Fibroblast of skin of abdomen (primary cell): ENCODE results near the gene ZNF335.
A peak's percentile ranks its signal among the peaks of the same experiment; 100 is the strongest.
"Not testable (repeated sequence)": the region's sequence is repeated elsewhere in the genome, so short reads cannot be mapped to it uniquely, and the experiment has no call there.

Experiments
- DNase-seq: peaks from one replicate; pipeline ENCODE4 v3.0.0-alpha.2; 2013

The ZNF335 gene

GRCh38 chr20:45970646-45971424 lies 1.2 kb downstream of the ZNF335 start:
- peak; percentile 24 for DNase-seq

- DNase-seq, result peak; percentile 51
Measured at GRCh38 chr20:45969712-45970634, 2.0 kb downstream of the ZNF335 start.

- no peak for DNase-seq
Measured at GRCh38 chr20:45968801-45969711, 2.9 kb downstream of the ZNF335 start.

GRCh38 chr20:45968081-45968671 lies 3.8 kb downstream of the ZNF335 start:
- DNase-seq, result no peak

GRCh38 chr20:45967551-45968080 lies 4.4 kb downstream of the ZNF335 start:
- DNase-seq, result no peak

- DNase-seq, result no peak
Measured at GRCh38 chr20:45965169-45966002, 6.6 kb downstream of the ZNF335 start.

- no peak for DNase-seq
Measured at GRCh38 chr20:45964006-45964400, 8.0 kb downstream of the ZNF335 start.

- DNase-seq, result peak; percentile 38
Measured at GRCh38 chr20:45963059-45964005, 8.7 kb downstream of the ZNF335 start.

GRCh38 chr20:45962031-45962755 lies 9.8 kb downstream of the ZNF335 start:
- DNase-seq, result no peak

GRCh38 chr20:45959956-45960630 lies 11.9 kb downstream of the ZNF335 start:
- no peak for DNase-seq

GRCh38 chr20:45959126-45959525 lies 12.9 kb downstream of the ZNF335 start:
- no peak for DNase-seq

- no peak for DNase-seq
Measured at GRCh38 chr20:45958593-45958992, 13.4 kb downstream of the ZNF335 start.

- DNase-seq, result no peak
Measured at GRCh38 chr20:45957021-45957941, 14.7 kb downstream of the ZNF335 start.

- not testable (repeated sequence) for DNase-seq
Measured at GRCh38 chr20:45956326-45956725, 15.7 kb downstream of the ZNF335 start.

- DNase-seq, result no peak
Measured at GRCh38 chr20:45953672-45954071, 18.3 kb downstream of the ZNF335 start.

GRCh38 chr20:45952861-45953260 lies 19.1 kb downstream of the ZNF335 start:
- no peak for DNase-seq
